GM12873 (cell line): ENCODE results near the gene PELI1.

Experiments
- TF ChIP-seq, protein P1 (sequence below): IDR thresholded peaks from 2 replicates; pipeline ENCODE4 v1.5.1; 2012; ENCODE audit warnings: low read depth, mild to moderate bottlenecking, moderate library complexity, low read length, control low read depth; ENCODE audit not compliant: insufficient read depth; ENCODE audit errors: missing control alignments

The PELI1 gene

DNA sequence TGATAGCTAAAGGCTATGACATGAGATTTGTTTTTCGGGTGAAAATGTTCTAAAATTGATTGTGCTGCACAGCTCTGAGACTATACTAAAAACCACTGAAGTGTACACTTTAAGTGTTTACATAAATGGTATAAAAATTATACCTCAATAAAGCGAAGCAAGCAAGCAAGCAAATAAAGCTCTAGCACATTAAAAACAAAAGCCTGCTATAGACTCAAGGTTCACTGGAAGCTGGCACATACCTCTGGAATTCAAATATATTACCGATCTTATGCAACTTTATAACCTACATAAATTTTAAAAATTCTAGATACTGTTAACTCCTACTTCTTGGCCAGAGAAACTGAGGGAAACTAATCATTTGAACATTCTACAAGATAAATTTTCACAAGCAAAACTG lies 20.1 kb downstream of the PELI1 start:
- TF ChIP-seq, protein P1, sequence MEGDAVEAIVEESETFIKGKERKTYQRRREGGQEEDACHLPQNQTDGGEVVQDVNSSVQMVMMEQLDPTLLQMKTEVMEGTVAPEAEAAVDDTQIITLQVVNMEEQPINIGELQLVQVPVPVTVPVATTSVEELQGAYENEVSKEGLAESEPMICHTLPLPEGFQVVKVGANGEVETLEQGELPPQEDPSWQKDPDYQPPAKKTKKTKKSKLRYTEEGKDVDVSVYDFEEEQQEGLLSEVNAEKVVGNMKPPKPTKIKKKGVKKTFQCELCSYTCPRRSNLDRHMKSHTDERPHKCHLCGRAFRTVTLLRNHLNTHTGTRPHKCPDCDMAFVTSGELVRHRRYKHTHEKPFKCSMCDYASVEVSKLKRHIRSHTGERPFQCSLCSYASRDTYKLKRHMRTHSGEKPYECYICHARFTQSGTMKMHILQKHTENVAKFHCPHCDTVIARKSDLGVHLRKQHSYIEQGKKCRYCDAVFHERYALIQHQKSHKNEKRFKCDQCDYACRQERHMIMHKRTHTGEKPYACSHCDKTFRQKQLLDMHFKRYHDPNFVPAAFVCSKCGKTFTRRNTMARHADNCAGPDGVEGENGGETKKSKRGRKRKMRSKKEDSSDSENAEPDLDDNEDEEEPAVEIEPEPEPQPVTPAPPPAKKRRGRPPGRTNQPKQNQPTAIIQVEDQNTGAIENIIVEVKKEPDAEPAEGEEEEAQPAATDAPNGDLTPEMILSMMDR, result no peak

DNA sequence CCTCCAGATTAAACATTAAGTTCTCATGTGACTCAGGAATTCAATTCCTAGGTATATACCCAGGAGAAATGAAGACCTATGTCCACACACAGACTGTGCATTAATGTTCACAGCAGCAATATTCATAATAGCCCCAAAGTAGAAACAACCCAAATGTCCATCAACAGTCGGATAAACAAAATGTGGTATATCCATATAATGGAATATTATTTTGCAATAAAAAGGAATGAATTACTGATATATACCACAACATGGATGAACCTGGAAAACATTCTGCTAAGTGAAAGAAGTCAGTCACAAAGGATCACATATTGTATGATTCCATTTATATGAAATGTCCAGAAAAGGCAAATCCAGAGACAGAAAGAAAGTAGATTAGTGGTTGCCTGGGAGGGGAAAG lies 20.5 kb downstream of the PELI1 start:
- TF ChIP-seq, protein P1, result no peak

DNA sequence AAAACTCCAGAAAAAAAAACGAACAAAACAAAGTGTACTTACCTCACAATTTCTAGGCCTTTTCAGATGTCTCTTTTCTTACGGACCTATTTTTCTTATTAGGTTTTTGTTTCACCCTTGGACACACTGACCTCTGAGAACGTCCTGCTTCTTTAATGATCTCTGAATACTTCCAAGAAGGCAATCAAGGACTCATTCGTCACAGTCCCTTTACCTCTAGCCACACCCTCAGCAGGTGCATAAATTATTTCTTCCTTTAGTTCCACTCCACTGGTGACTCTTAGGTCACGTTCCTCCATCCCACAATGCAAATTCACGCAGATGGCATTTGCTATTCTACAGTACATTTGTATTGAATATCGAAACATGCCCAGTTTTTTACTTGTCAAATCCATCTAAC lies 21.9 kb downstream of the PELI1 start:
- TF ChIP-seq, protein P1, result no peak

DNA sequence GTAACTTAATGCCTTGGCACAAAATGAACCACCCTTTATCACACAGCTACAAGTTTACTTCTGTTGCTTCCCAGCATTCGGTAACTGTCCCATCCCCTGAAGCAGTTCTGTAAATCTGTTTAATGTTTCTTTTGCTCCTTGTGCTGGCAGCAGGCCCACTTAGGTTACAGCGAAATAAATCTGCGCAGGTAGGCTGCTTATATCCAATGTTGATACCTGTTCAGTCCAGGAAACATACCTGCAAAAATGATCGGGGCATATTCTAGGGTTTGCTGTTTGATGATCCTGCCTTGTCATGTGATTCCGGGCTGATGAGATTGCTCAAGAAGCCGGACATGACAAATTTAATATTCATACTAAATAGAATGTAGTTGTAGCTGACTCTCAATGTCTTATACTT lies 23.3 kb downstream of the PELI1 start:
- TF ChIP-seq, protein P1, result no peak

DNA sequence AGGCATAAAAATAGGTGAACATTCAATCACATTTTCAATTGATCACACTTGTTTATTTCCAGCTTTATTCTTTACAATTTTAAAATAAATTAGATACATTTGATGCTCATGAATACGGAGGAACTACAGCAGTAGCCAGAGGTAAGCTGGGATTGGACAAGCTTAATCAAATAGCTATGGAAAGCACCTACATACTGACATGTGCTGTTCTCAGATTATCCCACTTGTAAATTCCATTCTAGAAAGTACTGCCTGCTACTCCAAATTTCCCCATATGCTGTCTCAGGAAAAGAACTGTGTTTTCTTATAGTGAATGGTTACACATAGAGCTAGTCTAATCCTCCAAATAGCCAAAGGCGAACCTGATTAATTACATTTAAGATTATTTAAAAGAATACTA lies 24.2 kb downstream of the PELI1 start:
- TF ChIP-seq, protein P1, result no peak

DNA sequence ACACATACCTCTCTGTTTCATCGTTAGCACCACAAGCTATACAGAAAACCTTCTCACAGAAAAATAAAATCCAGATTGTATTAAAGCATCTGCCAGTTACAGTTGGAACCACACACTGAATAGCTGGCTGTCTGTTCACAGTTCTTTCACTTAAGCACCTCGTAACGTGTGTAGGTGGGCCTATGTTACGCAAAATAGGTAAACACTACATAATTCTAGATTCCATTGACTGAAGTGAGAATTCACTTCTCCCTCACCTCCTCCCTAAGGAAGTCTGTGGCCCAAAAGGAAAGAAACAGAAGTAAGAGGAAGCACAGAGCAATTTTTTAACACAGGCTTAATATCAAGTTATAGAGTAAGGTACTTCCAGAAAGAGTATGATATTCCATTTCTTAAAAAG lies 24.9 kb downstream of the PELI1 start:
- TF ChIP-seq, protein P1, result no peak

DNA sequence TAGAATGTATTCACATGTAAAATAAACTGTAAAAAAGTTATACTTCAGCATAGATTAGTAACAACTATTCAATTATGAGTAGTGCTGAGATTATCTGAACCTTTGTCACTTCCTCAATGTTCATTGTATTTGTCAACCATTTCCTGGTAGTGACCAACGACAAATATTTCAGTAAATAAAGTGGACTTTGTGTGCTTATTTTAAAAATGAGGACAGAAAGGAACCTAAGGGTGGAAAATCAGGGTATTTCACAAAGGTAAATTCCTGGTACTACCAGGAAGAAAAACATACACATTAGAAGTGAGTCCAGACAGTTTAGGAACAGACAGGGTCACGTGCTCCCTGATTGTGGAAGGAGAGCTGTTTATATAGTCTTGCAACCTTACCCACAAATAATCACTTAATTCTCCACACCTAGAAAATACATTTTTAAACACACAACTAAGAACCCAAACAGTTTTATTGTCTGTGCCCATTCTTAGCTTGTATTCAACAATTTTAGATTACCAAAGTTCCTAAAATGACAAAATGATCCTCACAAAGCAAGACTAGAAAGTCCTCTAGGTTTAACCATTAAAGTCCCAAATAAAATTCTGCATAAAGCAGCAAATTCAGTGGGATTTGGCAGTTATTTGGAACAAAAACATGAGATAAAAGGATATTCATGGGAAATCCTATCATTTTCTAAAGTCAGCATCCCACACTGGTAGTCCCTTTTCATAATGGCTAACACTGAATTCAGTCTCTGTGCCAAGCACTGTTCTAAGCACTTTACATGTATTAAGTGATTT lies 28.2 kb downstream of the PELI1 start:
- TF ChIP-seq, protein P1, result no peak

DNA sequence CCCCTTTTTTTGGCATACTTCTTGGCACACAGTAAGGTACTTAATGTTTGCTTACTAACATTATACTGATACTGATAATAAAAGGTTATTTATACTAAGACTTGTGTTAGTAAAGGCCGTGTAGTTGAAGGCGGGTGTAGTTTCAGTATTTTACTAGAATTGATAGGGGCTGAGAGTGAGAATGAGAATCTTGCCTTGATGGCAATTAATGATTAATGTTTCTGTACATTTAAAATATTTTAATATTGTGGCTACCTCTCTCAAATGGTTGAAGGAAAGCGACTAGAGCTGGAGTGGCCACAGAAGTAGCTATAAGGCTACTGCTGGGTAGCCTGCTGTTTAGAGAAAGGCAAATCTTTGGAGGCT lies 29.3 kb downstream of the PELI1 start:
- TF ChIP-seq, protein P1, result no peak
